OCI-LY1 (cell line): ENCODE data around the gene MAGI2.
A peak's percentile ranks its signal among the peaks of the same experiment; 100 is the strongest.

ENCODE experiments used
- H2AFZ ChIP-seq: fragments of 200-600 bp; sonication (generic), shearing (Covaris generic); 2 replicates; pipeline ENCODE4 v1.6.0; 2014; ENCODE audit warnings: antibody characterized with exemption, mild to moderate bottlenecking, low read length
- H3F3A ChIP-seq: fragments of 200-600 bp; sonication (generic), shearing (Covaris generic); 2 replicates; pipeline ENCODE4 v1.6.0; 2014; ENCODE audit warnings: mild to moderate bottlenecking, antibody characterized with exemption, low read length, moderate library complexity; ENCODE audit not compliant: insufficient read depth
- H3K27ac ChIP-seq: fragments of 200-600 bp; sonication (generic); 2 replicates; pipeline ENCODE4 v1.5.1; 2014; ENCODE audit warnings: low read length, mixed run types, mild to moderate bottlenecking, low read depth; ENCODE audit not compliant: poor library complexity, severe bottlenecking
- H3K27me3 ChIP-seq: fragments of 200-600 bp; sonication (generic); 2 replicates; pipeline ENCODE4 v1.6.0; 2014; ENCODE audit warnings: antibody characterized with exemption, mild to moderate bottlenecking, low read length, moderate library complexity; ENCODE audit not compliant: insufficient read depth
- H3K36me3 ChIP-seq: fragments of 200-600 bp; sonication (generic); 2 replicates; pipeline ENCODE4 v1.6.1; 2014; ENCODE audit warnings: mild to moderate bottlenecking, antibody characterized with exemption, low read length, moderate library complexity, mixed read lengths; ENCODE audit not compliant: insufficient read depth
- H3K4me1 ChIP-seq: fragments of 200-600 bp; sonication (generic); 2 replicates; pipeline ENCODE4 v1.5.1; 2014; ENCODE audit warnings: mild to moderate bottlenecking, low read length, moderate library complexity; ENCODE audit not compliant: insufficient read depth, severe bottlenecking
- H3K4me2 ChIP-seq: fragments of 200-600 bp; sonication (generic), shearing (Covaris generic); 2 replicates; pipeline ENCODE4 v1.6.1; 2014; ENCODE audit warnings: low read length
- H3K4me3 ChIP-seq: fragments of 200-600 bp; sonication (generic); 2 replicates; pipeline ENCODE4 v1.5.1; 2014; ENCODE audit warnings: low read length, low read depth, mild to moderate bottlenecking, mixed read lengths; ENCODE audit not compliant: poor library complexity, severe bottlenecking
- H3K79me2 ChIP-seq: fragments of 200-600 bp; shearing (Covaris generic); 2 replicates; pipeline ENCODE4 v1.6.1; 2016; ENCODE audit warnings: mixed run types, low read length, mixed read lengths; ENCODE audit not compliant: insufficient read depth
- H3K9ac ChIP-seq: fragments of 200-600 bp; sonication (generic), shearing (Covaris generic); 2 replicates; pipeline ENCODE4 v1.6.1; 2014; ENCODE audit warnings: mild to moderate bottlenecking, low read length, mixed read lengths
- H3K9me2 ChIP-seq: fragments of 200-600 bp; sonication (generic), shearing (Covaris generic); 2 replicates; pipeline ENCODE4 v1.6.1; 2014; ENCODE audit warnings: low read depth, mild to moderate bottlenecking, low read length, mixed read lengths
- H3K9me3 ChIP-seq: fragments of 200-600 bp; shearing (Covaris generic); 2 replicates; pipeline ENCODE4 v1.6.1; 2014; ENCODE audit warnings: low read length, mixed read lengths
- H4K20me1 ChIP-seq: fragments of 200-600 bp; sonication (generic), shearing (Covaris generic); 2 replicates; pipeline ENCODE4 v1.6.0; 2016; ENCODE audit warnings: mild to moderate bottlenecking, low read length; ENCODE audit not compliant: insufficient read depth
- CTCF ChIP-seq: fragments of 200-600 bp; sonication (generic), shearing (Covaris generic); IDR thresholded peaks from 2 replicates; pipeline ENCODE4 v1.5.1; 2017; ENCODE audit warnings: mild to moderate bottlenecking, antibody characterized with exemption, low read length, moderate library complexity, mixed read lengths
- EZH2 ChIP-seq: fragments of 200-600 bp; sonication (generic), shearing (Covaris generic); IDR thresholded peaks from 2 replicates; pipeline ENCODE4 v1.8.0; 2017; ENCODE audit warnings: borderline replicate concordance, mixed run types, mild to moderate bottlenecking, antibody characterized with exemption, low read length, moderate library complexity, mixed read lengths

Gene MAGI2

GRCh38 chr7:79272938-79273337 lies 180.5 kb downstream of the MAGI2 start:
- no peak overlapping the region for H2AFZ ChIP-seq
- no peaks in the 10 kb centered on the region for H3K9me2 ChIP-seq
- TF ChIP-seq EZH2, result no peak
- TF ChIP-seq CTCF, result no peak
- H3K9ac ChIP-seq, result no peak overlapping the region
- H3K9me3 ChIP-seq, result no peaks in the 10 kb centered on the region
- H3K4me3 ChIP-seq, result no peak overlapping the region
- H3K36me3 ChIP-seq, result no peaks in the 10 kb centered on the region
- no peaks in the 10 kb centered on the region for H3K27me3 ChIP-seq
- no peaks in the 10 kb centered on the region for H3K79me2 ChIP-seq
- H3F3A ChIP-seq, result no peaks in the 10 kb centered on the region
- no peaks in the 10 kb centered on the region for H3K4me1 ChIP-seq
- H3K27ac ChIP-seq, result no peak overlapping the region
- no peak overlapping the region for H3K4me2 ChIP-seq
- no peaks in the 10 kb centered on the region for H4K20me1 ChIP-seq

- Histone ChIP-seq H3K27me3 (no peaks in the 10 kb centered on the region), H4K20me1 (no peaks in the 10 kb centered on the region), H3K79me2 (no peaks in the 10 kb centered on the region), H3K9me3 (no peaks in the 10 kb centered on the region), H3K9me2 (no peaks in the 10 kb centered on the region), H3K27ac (no peak overlapping the region), H3K4me1 (no peaks in the 10 kb centered on the region), H3K4me3 (no peak overlapping the region), H3F3A (no peaks in the 10 kb centered on the region), H2AFZ (no peak overlapping the region), H3K36me3 (no peaks in the 10 kb centered on the region), H3K4me2 (no peak overlapping the region), H3K9ac (no peak overlapping the region)
- TF ChIP-seq CTCF (peak; percentile 71), EZH2 (no peak)
Measured at GRCh38 chr7:79272066-79272669, 181.3 kb downstream of the MAGI2 start.

- Histone ChIP-seq H3K36me3 (no peaks in the 10 kb centered on the region), H3K4me1 (no peaks in the 10 kb centered on the region), H3K27me3 (no peaks in the 10 kb centered on the region), H3K9ac (no peak overlapping the region), H3F3A (no peaks in the 10 kb centered on the region), H2AFZ (no peak overlapping the region), H3K4me3 (no peak overlapping the region), H4K20me1 (no peaks in the 10 kb centered on the region), H3K79me2 (no peaks in the 10 kb centered on the region), H3K9me3 (no peaks in the 10 kb centered on the region), H3K9me2 (no peaks in the 10 kb centered on the region), H3K27ac (no peak overlapping the region), H3K4me2 (no peak overlapping the region)
- no peak for TF ChIP-seq EZH2
- TF ChIP-seq CTCF, result no peak
Measured at GRCh38 chr7:79268730-79269129, 184.7 kb downstream of the MAGI2 start.
